ENCODE results near the gene EBF4.
"Not testable (repeated sequence)": the region's sequence is repeated elsewhere in the genome, so short reads cannot be mapped to it uniquely, and the experiment has no call there.

Gene EBF4

DNA sequence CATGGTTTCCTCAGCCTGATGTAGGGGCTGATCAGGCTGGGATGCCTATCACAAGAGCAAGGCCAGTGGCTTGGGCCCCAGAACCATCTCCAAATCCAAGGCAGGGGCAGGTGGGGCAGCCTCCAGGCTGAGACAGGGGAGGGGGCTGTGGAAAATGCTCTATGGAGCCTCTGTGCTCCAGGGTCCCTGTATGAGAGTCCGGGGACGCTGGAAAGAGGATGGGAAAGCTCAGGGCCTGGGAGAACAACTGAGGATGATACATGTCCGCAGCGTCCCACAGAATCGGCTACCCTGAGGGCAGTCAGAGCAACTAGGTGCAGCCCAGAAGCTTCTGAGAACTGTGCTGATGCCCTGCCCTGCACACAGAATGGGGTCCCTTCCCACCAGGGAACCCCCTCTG, 64.4 kb downstream of the EBF4 start:
- TF ChIP-seq POLR2A (IDR thresholded peaks at IDR 0.05; ENCODE audit: low read length) = no peak
- no peak for TF ChIP-seq GATA1 (IDR thresholded peaks at IDR 0.05; ENCODE audit: low read depth, low read length)
- DNase-seq = no peak

DNA sequence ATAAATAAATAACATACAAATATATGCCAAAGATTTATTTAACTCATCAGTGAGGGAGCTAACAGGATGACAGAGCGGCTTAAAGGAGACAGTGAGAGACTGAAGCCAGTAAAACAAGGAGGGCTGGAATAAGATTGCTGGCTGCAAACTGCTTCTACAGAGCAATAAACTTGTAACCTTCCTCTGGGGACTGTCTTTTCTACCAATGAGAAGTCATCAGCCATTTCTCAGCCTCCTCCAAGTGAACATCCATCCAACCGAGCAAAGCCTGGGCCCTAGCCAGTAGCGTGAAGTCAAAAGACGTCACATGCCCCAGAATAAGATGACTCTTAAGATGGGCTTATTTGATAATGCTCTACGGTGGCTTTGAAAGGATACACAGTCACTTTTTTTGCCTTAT, 65.4 kb downstream of the EBF4 start:
- TF ChIP-seq POLR2A (IDR thresholded peaks at IDR 0.05; ENCODE audit: low read length) = no peak
- TF ChIP-seq GATA1 (IDR thresholded peaks at IDR 0.05; ENCODE audit: low read depth, low read length) = no peak
- DNase-seq = no peak

DNA sequence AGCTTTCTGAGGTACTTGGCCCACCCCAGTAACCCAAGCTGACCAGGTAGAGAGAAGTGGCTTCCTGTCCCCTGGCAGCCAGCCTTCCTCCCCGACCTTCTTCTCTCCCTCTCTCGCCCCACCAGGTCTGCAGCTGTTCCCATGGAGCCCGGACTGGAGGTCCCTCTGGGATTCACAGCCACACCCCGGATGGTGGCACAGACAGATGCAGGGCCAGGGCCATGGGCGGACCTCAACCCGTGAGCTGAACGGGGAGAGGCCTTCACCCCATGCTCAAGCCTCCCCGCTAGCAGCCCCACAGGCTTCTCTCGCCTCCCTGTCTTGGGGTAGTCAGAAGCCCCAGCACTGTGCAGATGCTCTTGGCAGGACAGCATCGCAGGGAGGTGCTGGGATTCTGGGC, 66.6 kb downstream of the EBF4 start:
- TF ChIP-seq GATA1 (IDR thresholded peaks at IDR 0.05; ENCODE audit: low read depth, low read length) = no peak
- TF ChIP-seq POLR2A (IDR thresholded peaks at IDR 0.05; ENCODE audit: low read length) = no peak

DNA sequence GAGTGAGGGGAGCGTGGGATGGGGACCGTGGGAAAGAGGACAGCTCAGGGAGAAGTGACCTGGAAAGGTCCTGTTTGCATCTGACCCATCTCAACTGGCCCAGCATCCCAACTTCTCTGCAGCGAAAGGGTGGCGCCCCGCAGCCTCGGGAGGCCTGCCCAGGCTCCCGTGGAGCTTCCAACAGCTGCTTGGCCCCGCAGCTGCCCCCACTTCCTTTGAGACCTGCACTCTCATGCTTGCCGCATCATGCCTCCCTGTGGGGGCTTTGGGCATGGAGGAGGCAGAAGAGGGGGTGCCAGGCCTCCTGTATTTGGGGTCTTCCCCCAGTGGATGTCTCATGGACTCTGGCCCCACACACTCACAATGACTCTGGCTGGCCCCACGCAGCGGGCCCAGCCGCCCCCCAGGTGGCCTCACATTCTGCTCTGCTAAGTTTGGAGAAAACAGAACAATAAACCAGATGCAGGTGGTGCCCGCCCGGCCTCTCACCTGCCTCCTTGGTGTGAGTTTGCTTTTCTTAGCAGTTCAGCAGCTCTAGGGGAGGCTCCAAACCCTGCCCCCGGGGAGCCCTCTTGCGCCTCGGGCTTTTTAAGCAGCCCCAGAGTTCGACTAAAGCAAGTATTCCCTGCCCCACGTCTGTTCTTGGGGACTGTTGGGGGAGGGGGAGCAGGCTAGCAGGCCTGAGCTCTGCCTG, 67.2 kb downstream of the EBF4 start:
- DNase-seq = no peak
- TF ChIP-seq POLR2A (IDR thresholded peaks at IDR 0.05; ENCODE audit: low read length) (no peak), GATA1 (IDR thresholded peaks at IDR 0.05; ENCODE audit: low read depth, low read length) (no peak)

More for the DNA sequence above, 66.6 kb downstream of the EBF4 start:
- DNase-seq = no peak

DNA sequence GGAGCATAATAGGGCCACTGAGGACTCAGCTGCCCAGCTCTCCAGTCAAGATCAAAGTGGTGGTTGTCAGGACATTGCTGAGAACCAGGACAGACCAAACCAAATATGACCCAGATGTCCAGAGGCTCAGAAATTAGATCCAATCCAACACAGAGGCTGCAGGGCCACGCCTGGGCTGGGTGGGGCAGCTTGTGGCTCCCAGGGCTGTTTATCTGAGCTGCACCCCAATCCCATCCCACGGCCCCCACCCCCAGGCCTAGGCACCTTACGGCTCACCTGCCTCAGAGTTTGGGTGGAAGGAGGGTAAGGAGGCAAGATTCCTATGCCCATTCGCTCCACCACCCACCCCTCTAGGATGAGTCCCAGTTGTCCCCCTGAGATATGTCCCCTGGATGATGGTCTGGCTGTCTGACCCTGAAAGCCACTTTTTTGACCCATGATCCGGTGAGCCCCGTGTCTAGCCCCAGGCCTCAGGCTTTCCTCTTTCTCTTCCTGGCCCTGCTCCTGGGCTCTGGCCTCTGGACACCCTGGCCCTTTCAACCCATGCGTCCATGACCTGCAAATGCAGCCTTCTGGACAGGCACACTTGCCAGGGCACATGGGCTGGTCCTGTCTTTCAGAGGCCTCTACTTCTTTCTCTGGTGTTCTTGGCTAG, 67.8 kb downstream of the EBF4 start:
- no peak for DNase-seq
- no peak for TF ChIP-seq POLR2A (IDR thresholded peaks at IDR 0.05; ENCODE audit: low read length)
- no peak for TF ChIP-seq GATA1 (IDR thresholded peaks at IDR 0.05; ENCODE audit: low read depth, low read length)

DNA sequence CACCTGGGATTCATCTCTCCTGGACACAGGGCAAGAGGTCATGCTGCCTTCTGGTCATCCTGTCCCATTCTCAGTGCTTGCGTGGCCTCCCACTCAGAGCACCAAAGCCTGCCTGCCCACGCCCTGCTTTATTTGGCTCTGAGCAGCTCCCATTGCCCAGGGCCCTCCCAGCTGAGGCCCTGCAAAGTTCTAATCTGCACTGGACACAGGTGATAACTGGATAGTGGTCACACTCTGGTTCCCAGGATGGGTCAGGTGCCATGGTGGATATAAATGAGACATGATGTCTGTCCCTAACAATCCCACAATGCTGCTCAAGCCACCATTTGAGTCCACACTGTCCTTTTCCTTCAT, 68.3 kb downstream of the EBF4 start:
- DNase-seq = no peak
- TF ChIP-seq GATA1 (IDR thresholded peaks at IDR 0.05; ENCODE audit: low read depth, low read length) = no peak
- TF ChIP-seq POLR2A (IDR thresholded peaks at IDR 0.05; ENCODE audit: low read length) = no peak

DNA sequence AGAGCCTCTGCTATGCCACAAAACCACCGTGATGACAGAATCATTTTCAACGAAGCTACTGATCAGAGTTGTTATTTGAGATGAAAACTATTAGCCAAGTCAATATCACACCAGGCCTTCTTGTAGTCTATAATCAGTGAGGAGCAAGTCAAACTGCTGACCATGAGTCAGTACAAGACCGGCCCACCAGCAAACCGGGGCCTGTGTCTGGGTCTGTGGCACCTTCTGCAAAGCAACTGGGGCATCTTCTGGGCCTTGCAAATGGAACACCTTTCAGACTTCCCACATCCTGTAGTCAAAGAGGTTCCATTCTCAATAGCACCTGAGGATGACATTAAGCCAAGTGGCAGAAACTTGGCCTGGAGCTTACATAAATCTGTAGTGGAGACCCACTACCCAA, 69.3 kb downstream of the EBF4 start:
- DNase-seq = no peak
- TF ChIP-seq POLR2A (IDR thresholded peaks at IDR 0.05; ENCODE audit: low read length) (no peak), GATA1 (IDR thresholded peaks at IDR 0.05; ENCODE audit: low read depth, low read length) (no peak)

DNA sequence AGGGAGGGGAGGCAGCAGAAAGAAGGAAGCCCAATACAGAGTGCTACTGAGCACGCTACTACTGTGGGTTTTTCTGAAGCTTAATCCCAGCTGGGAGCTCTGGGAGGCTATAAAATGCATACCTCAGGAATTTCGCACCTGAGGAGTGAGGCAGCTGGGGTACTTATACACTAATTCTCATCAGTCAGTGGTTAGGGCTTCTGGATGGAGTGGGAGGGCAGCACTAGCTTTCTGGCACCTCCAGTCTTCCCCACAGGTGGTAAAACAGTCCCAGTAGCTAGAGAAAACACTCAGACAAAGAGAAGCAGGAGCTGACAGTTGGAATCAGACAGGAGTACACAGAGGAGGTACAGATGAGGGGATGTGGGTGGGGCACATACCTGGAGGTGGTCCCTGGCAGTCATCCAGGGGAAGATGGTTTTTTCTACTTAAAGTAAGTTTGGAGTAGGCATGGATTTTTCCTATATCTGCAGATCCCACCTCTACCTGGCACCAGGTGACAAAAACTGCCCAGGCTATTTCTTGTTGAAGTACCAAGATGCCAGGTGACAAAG, 70.1 kb downstream of the EBF4 start:
- no peak for TF ChIP-seq GATA1 (IDR thresholded peaks at IDR 0.05; ENCODE audit: low read depth, low read length)
- TF ChIP-seq POLR2A (IDR thresholded peaks at IDR 0.05; ENCODE audit: low read length) = no peak
- DNase-seq = no peak

DNA sequence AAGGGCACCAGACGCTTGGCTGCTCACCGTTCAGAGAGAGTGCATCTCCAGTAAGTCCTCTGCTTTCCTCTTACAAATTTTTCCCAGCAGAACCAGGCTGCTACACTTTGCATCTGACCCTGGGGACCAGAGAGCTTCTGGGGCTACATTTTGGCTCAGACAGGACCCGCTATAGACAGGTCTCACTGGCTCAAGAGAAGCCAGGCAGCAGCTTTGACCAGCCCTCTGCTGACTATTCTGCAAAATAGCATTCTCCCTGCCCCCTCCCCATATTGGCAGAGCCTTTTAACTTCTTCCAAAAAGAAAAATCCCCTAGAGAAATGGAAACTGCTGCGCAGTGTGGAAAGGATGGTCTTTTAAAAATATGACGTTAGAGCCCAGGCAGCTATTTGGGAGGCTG, 70.6 kb downstream of the EBF4 start:
- TF ChIP-seq POLR2A (IDR thresholded peaks at IDR 0.05; ENCODE audit: low read length) = no peak
- TF ChIP-seq GATA1 (IDR thresholded peaks at IDR 0.05; ENCODE audit: low read depth, low read length) = no peak
- no peak for DNase-seq

DNA sequence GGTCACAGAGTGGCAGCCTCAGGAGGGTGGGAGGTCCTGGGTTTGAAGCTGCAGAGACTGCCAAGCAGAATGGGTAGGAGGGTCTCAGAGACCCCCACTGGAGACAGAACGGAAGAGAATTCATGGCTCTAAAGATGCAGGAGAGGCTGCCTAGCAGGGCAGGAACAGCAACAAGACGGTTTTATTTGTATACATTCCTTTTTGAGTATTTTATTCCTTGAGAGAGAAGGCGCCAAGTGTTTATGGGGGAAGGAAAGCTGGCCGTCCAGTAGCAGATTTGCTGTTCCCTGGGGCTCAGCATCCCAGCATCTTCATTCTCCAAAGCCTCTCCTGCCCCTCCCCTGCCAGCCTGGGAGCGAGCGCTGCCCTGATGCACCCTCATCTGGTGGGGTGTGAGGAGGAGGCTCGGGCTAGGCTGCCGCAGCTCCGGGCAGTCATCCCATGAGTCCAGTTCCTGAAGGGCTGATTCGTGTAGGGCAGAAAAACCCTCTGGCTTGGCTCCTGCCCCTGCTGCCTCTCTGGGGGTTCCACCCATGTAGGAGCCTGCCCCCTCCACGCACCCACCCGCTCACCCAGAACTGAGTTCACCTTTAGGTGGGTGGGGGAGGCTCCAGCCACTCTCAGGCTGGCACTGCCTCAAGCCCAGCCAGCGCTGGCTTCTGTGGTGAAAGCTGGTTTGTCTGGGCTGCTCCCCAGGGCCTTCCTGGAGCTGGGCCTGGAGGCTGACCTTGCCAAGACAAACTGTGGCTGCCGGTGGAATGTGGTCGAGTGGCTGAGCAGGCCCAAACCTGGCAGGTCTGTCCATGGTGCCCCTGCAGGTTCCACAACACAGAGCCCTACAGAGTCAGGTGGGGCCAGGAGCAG, 75.4 kb downstream of the EBF4 start:
- TF ChIP-seq POLR2A (IDR thresholded peaks at IDR 0.05; ENCODE audit: low read length) (no peak), GATA1 (IDR thresholded peaks at IDR 0.05; ENCODE audit: low read depth, low read length) (no peak)
- no peak for DNase-seq

DNA sequence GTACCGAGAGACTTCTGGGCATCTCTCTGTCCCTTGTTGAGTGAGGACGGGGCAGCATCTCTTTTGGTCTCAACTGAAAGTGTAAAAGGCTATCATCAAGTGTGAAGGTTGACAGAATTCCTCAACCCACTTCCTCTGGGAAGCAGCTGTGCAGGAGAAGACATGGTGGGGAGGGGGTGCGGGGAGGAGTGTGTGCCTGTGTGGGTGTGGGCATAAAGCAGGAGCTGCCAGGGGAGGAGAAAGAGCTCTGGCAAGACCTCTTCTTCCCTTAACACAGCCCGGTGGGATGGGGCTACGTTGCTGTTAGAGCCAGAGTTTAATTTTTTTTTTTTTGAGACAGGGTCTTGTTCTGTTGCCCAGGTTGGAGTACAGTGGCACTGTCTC, 76.0 kb downstream of the EBF4 start:
- TF ChIP-seq GATA1 (IDR thresholded peaks at IDR 0.05; ENCODE audit: low read depth, low read length) (no peak), POLR2A (IDR thresholded peaks at IDR 0.05; ENCODE audit: low read length) (no peak)

DNA sequence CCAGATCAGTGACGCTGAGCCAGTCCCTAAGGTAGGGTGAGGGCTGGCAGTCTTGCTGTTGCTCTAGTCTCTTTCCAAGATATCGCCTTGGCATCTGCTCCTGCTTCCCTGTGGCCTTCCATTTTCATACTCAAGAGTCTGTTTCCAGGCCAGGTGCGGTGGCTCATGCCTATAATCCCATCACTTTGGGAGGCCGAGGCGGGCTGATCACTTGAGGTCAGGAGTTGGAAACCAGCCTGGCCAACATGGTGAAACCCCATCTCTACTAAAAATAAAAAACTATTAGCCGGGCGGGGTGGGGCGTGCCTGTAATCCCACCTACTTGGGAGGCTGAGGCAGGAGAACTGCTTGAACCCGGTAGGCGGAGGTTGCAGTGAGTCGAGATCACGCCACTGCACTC, 77.5 kb downstream of the EBF4 start:
- DNase-seq = not testable (repeated sequence)

More for the DNA sequence above, 76.0 kb downstream of the EBF4 start:
- no peak for DNase-seq

DNA sequence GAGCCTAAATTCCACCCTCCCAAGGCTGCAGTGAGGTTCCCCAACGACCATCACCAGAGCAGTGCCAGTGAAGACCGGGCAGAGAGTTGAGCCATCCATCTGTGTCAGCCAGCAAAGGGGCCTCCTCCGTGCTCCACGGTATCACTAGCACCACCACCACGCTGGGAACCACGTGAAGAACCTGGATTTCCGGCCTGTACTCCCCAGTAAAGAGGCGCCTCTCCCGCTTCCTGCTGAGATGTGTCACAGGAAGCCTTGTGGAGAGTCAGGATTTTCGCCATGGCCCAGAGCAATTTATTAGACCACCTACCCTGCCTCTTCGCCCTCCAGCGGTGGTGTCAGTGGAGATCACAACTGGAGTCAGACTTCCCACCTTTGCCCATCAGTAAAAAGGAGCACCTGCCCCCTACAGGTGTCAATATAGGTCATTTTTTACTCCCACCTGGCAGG, 79.1 kb downstream of the EBF4 start:
- DNase-seq = no peak
- TF ChIP-seq POLR2A (IDR thresholded peaks at IDR 0.05; ENCODE audit: low read length) = no peak
- no peak for TF ChIP-seq GATA1 (IDR thresholded peaks at IDR 0.05; ENCODE audit: low read depth, low read length)

DNA sequence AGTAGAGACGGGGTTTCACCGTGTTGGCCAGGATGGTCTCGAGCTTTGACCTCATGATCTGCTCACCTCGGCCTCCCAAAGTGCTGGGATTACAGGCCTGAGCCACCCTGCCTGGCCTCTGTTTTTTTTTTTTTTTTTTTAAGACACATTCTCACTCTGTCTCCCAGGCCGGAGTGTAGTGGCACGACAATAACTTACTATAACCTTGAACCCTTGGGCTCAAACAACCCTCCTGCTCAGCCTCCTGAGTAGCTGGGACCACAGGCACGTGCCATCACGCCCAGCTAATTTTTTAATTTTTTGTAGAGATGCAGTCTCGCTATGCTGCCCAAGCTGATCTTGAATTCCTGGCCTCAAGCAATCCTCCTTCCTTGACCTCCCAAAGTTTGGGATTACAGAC, 81.2 kb downstream of the EBF4 start:
- no peak for DNase-seq
- TF ChIP-seq GATA1 (IDR thresholded peaks at IDR 0.05; ENCODE audit: low read depth, low read length) = no peak
- TF ChIP-seq POLR2A (IDR thresholded peaks at IDR 0.05; ENCODE audit: low read length) = no peak
